ENCODE results near the gene CHRNA9.
"Not testable (repeated sequence)": the region's sequence is repeated elsewhere in the genome, so short reads cannot be mapped to it uniquely, and the experiment has no call there.

Gene CHRNA9

GRCh38 chr4:40334591-40335524 lies at the start of gene CHRNA9:
CHRNA9 (plus strand) TSS chr4:40335333; CDS start chr4:40335468, 135 bp downstream.
- no peak for DNase-seq

GRCh38 chr4:40285692-40286091 lies 49.4 kb upstream of the CHRNA9 start:
- DNase-seq, result no peak

DNA sequence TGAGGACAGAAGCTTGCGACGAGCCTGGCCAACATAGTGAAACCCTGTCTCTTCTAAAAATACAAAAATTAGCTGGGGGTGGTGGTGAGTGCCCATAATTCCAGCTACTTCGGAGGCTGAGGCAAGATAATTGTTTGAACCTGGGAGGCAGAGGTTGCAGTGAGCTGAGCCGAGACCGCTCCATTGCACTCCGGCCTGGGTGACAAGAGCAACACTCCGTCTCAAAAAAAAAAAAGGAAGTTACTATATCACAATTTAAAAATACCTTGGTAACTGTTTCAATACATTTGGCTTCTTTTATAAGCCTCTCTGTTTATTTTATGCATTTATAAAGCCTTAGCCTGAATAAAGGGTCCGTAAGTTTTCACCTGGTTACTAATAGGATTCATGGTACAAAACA lies 46.6 kb upstream of the CHRNA9 start:
- DNase-seq, result no peak

DNA sequence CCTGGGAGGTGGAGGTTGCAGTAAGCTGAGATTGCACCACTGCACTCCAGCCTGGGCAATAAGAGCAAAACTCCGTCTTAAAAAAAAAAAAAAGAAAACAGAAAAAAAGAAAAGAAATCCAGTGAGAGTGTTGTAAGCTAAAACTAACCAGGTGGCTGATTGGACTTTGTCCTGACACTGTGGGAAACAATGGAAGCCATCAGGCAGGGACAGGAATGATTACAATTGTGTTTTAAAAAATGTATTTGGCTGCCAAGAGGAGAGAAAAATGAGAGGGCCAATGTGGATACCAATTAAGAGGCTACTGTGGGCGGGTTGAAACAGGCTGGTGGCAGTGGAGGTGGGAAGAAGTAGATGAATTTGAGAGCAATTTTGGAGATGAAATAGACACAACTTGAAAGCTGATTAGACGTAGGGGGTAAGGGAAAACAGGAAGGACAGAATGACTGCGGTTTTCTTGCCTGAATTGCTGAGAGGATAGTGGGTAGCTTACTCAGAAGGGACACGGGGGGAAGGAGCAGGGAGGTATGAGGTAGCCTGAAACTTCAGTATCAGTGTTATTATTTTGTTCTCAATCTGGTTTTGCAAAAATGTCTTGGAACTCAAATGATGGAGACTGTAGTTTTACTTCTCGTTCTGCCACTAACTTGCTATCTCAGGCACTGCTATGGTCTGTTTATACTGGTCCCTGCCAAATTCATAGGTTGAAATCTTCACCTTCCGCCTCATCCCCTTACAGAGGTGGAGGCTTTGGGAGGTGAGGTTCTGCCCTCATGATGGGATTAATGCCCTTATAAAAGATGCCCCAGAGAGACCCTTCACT lies 45.6 kb upstream of the CHRNA9 start:
- no peak for DNase-seq

DNA sequence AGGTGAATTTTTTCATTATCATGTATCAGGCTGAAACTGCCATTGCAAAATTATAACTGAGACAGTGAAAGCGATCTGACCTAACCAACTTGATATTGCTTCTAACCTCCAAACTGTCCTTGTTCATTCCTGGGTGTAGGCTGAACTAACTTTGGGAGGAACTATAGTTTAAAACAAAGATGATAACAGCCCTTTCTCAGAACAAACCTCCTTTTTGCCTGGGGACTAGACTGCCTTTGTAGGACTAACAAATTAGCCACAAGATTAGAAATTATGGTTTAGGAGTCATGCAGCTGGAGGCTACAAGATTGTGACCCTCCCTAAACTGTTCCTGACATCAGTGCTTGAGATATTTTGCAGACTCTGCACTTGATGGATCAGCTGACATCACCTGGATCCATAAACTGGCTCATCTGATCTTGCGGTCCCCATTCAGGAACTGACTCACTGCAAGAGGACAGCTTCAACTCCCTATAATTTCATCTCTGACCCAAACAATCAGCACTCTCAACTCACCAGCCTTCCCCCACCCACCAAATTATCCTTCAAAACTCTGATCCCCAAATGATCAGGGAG lies 44.4 kb upstream of the CHRNA9 start:
- DNase-seq, result not testable (repeated sequence)

GRCh38 chr4:40292313-40292759 lies 42.8 kb upstream of the CHRNA9 start:
- no peak for DNase-seq

DNA sequence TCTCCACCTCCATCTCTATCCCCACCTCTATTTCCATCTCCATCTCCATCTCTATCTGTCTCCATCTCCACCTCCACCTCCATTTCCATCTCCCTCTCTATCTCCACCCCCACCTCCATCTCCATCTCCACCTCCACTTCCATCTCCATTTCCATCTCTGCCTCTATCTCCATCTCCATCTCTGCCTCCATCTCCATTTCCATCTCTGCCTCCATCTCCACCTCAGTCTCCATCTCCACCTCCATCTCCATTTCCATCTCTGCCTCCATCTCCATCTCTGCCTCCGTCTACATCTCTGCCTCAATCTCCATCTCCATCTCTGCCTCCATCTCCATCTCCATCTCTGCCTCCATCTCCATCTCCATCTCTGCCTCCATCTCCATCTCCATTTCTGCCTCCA lies 40.8 kb upstream of the CHRNA9 start:
- no peak for DNase-seq

GRCh38 chr4:40295030-40295429 lies 40.1 kb upstream of the CHRNA9 start:
- DNase-seq, result not testable (repeated sequence)

GRCh38 chr4:40295572-40295971 lies 39.6 kb upstream of the CHRNA9 start:
- no peak for DNase-seq

DNA sequence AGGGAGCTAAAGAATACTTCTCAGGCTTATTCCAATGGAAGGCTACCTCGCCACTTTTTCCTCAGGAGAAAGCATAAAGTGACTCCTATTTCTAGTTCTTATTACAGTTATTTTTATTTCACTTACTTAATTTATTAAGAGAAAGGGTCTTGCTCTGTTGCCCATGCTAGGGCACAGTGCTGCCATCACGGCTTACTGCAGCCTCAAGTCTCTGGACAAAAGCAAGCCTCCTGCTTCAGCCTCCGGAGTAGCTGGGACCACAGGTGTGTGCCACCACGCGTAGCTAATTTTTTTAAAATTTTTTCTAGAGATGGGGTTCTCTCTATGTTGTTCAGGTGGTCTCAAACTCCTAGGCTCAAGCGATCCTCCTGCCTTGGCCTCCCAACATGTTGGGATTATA lies 36.0 kb upstream of the CHRNA9 start:
- DNase-seq, result no peak

- no peak for DNase-seq
Measured at GRCh38 chr4:40299811-40300292, 35.3 kb upstream of the CHRNA9 start.

GRCh38 chr4:40300371-40301162 lies 34.6 kb upstream of the CHRNA9 start:
- DNase-seq, result no peak

- peak; percentile 38 for DNase-seq
Measured at GRCh38 chr4:40301603-40302002, 33.5 kb upstream of the CHRNA9 start.

GRCh38 chr4:40303751-40304150 lies 31.4 kb upstream of the CHRNA9 start:
- no peak for DNase-seq

DNA sequence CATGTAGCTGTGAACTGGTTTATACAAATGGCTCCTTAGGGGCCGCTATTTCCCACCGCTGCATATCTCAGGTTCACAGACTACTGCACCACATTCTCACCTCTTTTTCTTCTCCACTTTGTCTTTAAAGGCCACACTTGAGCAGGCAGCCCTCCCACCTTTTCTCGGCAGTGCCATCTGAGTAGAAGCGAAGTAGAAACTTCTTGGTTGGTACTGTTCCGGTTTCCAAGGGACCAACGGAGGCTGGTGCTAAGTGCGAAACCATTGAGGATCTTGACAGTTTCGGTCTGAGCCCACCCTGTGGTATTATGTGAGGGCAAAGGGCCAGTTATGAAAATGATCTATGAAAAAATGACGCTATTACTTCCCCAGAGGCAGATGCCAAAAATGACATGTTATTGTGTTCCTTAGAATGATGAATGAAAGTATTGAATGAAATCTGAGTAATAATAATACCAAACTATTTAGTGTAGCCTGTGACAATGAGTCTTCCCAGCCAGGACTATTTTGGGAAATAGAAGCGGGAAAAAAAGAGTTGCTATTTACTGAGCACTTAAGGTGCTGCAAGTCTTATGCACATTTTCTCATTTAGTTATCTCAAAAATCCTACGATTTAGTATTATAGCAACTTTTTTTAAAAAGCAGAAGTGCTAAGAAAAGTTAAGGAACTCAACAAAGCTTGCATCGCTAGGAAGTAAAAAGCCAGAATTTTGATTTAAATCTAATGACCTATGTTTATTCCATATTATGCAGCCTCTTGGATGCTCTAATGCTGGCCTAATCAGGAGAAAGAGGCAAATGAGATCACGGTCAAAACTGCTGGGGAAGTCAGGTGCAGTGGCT lies 29.6 kb upstream of the CHRNA9 start:
- DNase-seq, result no peak

GRCh38 chr4:40306226-40306625 lies 28.9 kb upstream of the CHRNA9 start:
- DNase-seq, result no peak

DNA sequence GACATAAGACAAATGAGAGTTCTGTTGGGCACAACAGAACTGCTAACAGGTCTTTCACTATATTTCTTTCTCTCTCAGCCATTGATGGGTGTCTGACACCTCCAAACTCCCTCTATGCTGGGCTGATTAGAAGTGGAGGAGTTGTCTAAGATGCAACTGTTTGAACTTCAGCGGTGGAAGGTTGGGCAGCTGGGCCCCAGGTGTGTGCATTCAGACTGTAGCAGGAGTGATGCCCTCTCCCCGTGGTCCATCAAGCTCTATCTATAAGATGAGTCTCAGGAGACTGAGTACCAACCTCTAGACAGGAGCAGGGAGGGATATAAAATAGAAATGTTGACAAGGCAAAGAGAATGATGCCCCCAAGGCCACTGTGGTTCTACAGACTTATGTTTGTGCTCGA lies 28.2 kb upstream of the CHRNA9 start:
- no peak for DNase-seq

DNA sequence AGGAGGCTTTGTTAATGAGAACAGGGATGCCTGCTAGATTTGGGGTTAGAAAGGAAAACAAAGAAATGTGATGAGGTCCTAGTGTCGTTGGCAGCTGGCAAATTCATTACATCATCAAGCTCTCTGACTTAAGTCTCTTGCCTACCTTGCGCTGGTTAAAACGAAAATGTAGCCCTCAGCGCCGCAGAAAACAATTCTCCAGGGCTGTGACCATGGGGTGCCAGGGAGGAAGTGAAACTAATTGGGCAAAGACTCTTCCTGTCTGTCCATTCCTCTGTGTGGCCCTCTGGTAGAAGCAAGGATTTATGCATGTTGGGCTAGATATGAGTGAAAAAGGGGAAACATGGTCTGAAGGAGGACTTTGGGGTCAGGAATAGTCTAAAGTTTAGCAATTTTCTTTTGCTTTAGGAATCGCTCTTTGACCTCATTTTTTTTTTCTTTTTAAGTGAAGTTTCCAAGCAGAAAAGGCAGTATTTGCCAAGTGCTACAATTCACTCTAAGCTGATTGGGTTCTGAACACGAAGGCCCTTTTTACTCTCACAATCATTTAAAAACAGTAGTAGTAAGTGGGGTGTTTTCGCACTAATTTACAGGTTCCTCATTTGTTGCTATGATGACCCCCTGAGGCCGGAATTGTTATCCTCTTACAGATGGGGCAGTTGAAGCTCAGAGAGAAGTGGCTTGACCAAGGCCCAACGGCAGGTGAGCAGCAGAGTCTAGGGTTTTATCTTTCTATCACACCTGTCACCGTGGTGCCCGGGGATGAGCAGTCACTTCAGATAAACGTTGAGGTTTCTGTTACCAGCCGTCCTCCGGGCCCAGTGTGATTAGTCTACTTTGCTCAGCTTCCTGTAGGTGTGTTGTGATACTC lies 27.3 kb upstream of the CHRNA9 start:
- peak; percentile 60 for DNase-seq

- no peak for DNase-seq
Measured at GRCh38 chr4:40308528-40309122, 26.5 kb upstream of the CHRNA9 start.

- peak; percentile 90 for DNase-seq
Measured at GRCh38 chr4:40309250-40309774, 25.8 kb upstream of the CHRNA9 start.
